ENCODE measurements around the gene NDUFS1. TPM values are rescaled to one million over a fixed set of nuclear protein-coding genes. Genes with fewer than 3 reads are reported as not detected.
"Not testable (repeated sequence)": the region's sequence is repeated elsewhere in the genome, so short reads cannot be mapped to it uniquely, and the experiment has no call there.

The NDUFS1 gene
- total RNA-seq, 1 experiment from 2014 or later = 83.6 TPM

DNA sequence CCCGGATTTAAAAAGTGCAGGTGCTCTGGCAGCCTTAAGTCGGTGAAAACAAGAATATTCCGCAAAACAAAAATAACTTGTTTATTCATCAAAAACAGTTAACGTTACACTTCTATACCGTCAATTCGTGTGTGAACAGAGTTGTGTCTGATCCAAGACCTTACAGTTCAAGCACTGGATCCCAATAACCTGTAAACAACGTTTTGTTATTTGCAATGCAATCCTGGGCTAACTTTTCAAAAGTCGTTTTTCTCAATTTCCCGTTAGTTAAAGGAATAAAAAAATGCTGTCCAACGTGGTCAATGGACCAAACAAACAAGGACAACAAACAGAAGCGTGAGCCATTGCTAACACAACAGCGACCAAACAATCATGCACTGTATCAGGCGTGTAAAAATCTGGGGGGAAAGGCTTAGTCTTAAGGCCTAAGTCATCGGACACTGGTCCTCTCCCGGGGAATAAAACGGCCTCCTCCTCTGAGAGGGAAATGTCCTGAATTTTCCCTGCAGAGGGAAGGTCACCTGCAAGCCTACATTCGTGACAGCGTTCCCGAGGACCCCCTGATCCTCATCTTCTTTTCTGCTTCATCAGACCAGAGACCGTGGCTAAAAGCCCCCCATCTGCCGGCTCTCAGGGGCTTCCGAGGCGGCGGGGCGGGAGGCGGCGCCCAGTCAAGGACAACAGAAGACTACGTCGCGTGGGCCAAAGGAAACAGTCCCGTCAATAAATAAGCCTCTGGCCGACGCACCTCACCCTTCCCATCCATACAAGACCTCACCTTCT, 490 bp downstream of the NDUFS1 start:
- peak overlapping the region; percentile 59 for H3K27ac ChIP-seq (ENCODE audit: low read length)
- peaks cover 41% of the 10 kb centered on the region for H3K36me3 ChIP-seq (ENCODE audit: insufficient read depth, low read length)
- H2AFZ ChIP-seq (ENCODE audit: low read length) = peak overlapping the region; percentile 47
- H3K9me3 ChIP-seq (ENCODE audit: low read length) = no peaks in the 10 kb centered on the region
- H4K20me1 ChIP-seq (ENCODE audit: insufficient read depth, low read depth, low read length) = peaks cover 6% of the 10 kb centered on the region; the same call in 1 of the 2 replicates
- peak overlapping the region; percentile 75 for H3K4me3 ChIP-seq (ENCODE audit: low read length)
- H3K9me2 ChIP-seq (replicated peaks; ENCODE audit: insufficient read depth, low read length) = no peaks in the 10 kb centered on the region
- peak overlapping the region; percentile 85 for H3K9ac ChIP-seq (ENCODE audit: low read length)
- H3K4me2 ChIP-seq (ENCODE audit: low read depth, low read length, poor library complexity, severe bottlenecking) = peak overlapping the region; percentile 74
- H3K27me3 ChIP-seq (ENCODE audit: low read length) = no peaks in the 10 kb centered on the region
- peaks cover 32% of the 10 kb centered on the region for H3K4me1 ChIP-seq (ENCODE audit: low read length)
- no peak for DNase-seq
- peaks cover 76% of the 10 kb centered on the region for H3K79me2 ChIP-seq (ENCODE audit: low read length)

DNA sequence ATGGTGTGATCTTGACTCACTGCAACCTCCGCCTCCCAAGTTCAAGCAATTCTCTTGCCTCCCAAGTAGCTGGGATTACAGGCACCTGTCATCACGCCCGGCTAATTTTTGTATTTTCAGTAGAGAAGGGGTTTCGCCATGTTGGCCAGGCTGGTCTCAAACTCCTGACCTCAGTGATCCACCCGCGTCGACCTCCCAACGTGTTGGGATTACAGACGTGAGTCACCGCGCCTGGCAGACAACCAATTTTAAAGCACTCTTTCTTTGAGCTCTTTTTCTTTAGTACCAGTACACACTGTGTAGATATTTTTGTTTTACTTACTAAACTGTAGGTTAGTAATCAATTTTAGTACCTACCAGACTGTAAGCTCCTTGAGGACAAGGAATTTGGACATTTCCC, 2.2 kb downstream of the NDUFS1 start:
- H2AFZ ChIP-seq (ENCODE audit: low read length); H3K9ac ChIP-seq (ENCODE audit: low read length); DNase-seq; H3K9me2 ChIP-seq (replicated peaks; ENCODE audit: insufficient read depth, low read length); H3K27ac ChIP-seq (ENCODE audit: low read length); H4K20me1 ChIP-seq (ENCODE audit: insufficient read depth, low read depth, low read length); H3K9me3 ChIP-seq (ENCODE audit: low read length); H3K27me3 ChIP-seq (ENCODE audit: low read length): not testable (repeated sequence)
- Histone ChIP-seq H3K4me1 (ENCODE audit: low read length) (peaks cover 30% of the 10 kb centered on the region), H3K79me2 (ENCODE audit: low read length) (peaks cover 91% of the 10 kb centered on the region), H3K4me3 (ENCODE audit: low read length) (0 out of 2 replicates have a peak overlapping the region, but pooled peaks have one; percentile 75), H3K4me2 (ENCODE audit: low read depth, low read length, poor library complexity, severe bottlenecking) (peak overlapping the region; percentile 74), H3K36me3 (ENCODE audit: insufficient read depth, low read length) (peaks cover 27% of the 10 kb centered on the region)

DNA sequence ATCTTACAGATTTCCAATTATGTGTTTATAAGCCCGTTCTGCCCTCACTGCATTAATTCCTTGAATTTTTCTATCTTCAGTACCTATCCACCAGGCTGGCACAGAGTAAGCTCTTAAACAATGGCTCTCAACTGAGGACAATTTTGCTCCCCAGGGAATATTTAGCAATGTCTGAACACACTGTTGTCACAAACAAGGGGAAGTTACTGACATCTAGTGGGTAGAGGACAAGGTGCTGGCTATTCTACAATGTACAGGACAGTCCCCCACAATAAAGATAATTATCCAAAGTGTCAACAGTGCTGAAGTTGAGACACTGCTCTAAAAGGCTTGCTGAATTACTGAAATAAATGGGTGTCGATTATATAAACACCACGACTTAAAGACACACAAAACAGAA, 5.0 kb downstream of the NDUFS1 start:
- Histone ChIP-seq H3K27ac (ENCODE audit: low read length) (no peak overlapping the region), H2AFZ (ENCODE audit: low read length) (no peak overlapping the region), H3K4me3 (ENCODE audit: low read length) (no peak overlapping the region), H3K9ac (ENCODE audit: low read length) (no peak overlapping the region), H3K4me2 (ENCODE audit: low read depth, low read length, poor library complexity, severe bottlenecking) (no peak overlapping the region), H4K20me1 (ENCODE audit: insufficient read depth, low read depth, low read length) (no peaks in the 10 kb centered on the region), H3K27me3 (ENCODE audit: low read length) (no peaks in the 10 kb centered on the region), H3K4me1 (ENCODE audit: low read length) (peaks cover 29% of the 10 kb centered on the region), H3K79me2 (ENCODE audit: low read length) (peaks cover 91% of the 10 kb centered on the region), H3K9me2 (replicated peaks; ENCODE audit: insufficient read depth, low read length) (no peaks in the 10 kb centered on the region), H3K9me3 (ENCODE audit: low read length) (no peaks in the 10 kb centered on the region), H3K36me3 (ENCODE audit: insufficient read depth, low read length) (peaks cover 29% of the 10 kb centered on the region; the same call in 1 of the 2 replicates)
- no peak for DNase-seq

DNA sequence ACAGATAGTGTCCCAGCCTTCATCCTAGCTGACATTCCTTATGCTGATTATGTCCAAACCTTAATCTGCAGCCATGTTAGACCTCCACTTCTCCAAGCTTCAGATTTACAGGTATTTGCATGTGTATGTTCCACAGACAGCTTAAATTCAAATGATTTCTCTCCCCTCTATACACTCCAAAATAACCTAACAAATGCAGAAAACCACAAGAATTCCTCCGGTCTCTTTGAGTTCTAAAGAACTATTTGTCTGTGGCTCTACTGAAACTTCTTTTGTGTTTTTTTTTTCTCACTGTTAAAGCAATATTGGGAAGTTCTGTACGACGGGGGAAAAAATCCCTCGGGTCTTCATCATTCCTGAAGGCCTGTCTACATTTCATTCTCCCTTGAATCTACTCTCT, 8.6 kb downstream of the NDUFS1 start:
- peak overlapping the region; percentile 24; the same call in 1 of the 2 replicates for H3K27ac ChIP-seq (ENCODE audit: low read length)
- no peaks in the 10 kb centered on the region for H3K9me2 ChIP-seq (replicated peaks; ENCODE audit: insufficient read depth, low read length)
- peaks cover 70% of the 10 kb centered on the region for H3K79me2 ChIP-seq (ENCODE audit: low read length)
- no peak for DNase-seq
- peaks cover 17% of the 10 kb centered on the region for H3K4me1 ChIP-seq (ENCODE audit: low read length)
- no peak overlapping the region for H3K9ac ChIP-seq (ENCODE audit: low read length)
- H3K36me3 ChIP-seq (ENCODE audit: insufficient read depth, low read length) = peaks cover 53% of the 10 kb centered on the region; the same call in 1 of the 2 replicates
- H4K20me1 ChIP-seq (ENCODE audit: insufficient read depth, low read depth, low read length) = no peaks in the 10 kb centered on the region
- no peaks in the 10 kb centered on the region for H3K9me3 ChIP-seq (ENCODE audit: low read length)
- H3K4me2 ChIP-seq (ENCODE audit: low read depth, low read length, poor library complexity, severe bottlenecking) = no peak overlapping the region
- no peak overlapping the region for H2AFZ ChIP-seq (ENCODE audit: low read length)
- H3K27me3 ChIP-seq (ENCODE audit: low read length) = no peaks in the 10 kb centered on the region
- no peak overlapping the region for H3K4me3 ChIP-seq (ENCODE audit: low read length)

DNA sequence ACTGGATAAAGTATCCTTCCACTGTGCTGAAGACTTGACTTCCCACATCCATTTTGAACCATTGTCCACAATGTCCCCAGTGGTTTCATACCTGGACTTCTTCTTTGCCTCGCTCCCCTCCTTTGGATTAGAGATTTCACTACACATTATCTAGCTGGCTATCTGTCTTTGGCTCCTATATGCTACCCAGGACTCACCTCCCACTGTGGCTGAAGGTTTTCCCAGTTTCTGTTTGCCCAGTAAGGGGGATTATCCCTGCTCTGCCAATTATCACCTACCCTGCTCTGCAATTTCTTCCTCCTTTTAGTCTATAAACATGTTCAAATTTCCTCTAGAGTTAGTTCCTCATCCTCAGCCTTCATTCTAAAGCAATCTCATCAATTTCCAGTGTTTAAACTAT, 9.1 kb downstream of the NDUFS1 start:
- Histone ChIP-seq H3K27ac (ENCODE audit: low read length) (peak overlapping the region; percentile 24; the same call in 1 of the 2 replicates), H3K36me3 (ENCODE audit: insufficient read depth, low read length) (peaks cover 57% of the 10 kb centered on the region; the same call in 1 of the 2 replicates), H2AFZ (ENCODE audit: low read length) (no peak overlapping the region), H3K9me2 (replicated peaks; ENCODE audit: insufficient read depth, low read length) (no peaks in the 10 kb centered on the region), H4K20me1 (ENCODE audit: insufficient read depth, low read depth, low read length) (no peaks in the 10 kb centered on the region), H3K9ac (ENCODE audit: low read length) (no peak overlapping the region), H3K9me3 (ENCODE audit: low read length) (no peaks in the 10 kb centered on the region), H3K4me1 (ENCODE audit: low read length) (peaks cover 17% of the 10 kb centered on the region), H3K4me3 (ENCODE audit: low read length) (no peak overlapping the region), H3K27me3 (ENCODE audit: low read length) (no peaks in the 10 kb centered on the region), H3K4me2 (ENCODE audit: low read depth, low read length, poor library complexity, severe bottlenecking) (no peak overlapping the region), H3K79me2 (ENCODE audit: low read length) (peaks cover 70% of the 10 kb centered on the region)
- DNase-seq = no peak

DNA sequence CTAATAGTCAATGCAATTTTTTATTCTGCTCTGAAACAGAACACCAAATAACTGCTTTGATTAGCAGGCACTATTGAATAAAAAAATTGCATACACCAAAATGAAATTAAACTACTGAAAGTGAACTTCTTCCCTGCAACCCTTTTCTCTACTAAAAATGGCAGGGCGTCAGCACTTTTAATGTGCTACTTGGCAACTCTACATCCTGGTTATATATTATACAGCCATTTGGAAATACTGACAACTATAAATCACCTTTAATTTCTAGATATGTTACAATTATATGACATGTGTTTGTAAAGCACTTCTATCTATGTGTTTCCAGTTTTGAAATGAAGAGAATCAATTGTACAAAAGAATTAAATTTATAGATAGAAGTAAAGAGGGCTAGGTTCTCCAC, 9.9 kb downstream of the NDUFS1 start:
- Histone ChIP-seq H3K36me3 (ENCODE audit: insufficient read depth, low read length) (peaks cover 60% of the 10 kb centered on the region; the same call in 1 of the 2 replicates), H3K4me2 (ENCODE audit: low read depth, low read length, poor library complexity, severe bottlenecking) (no peak overlapping the region), H3K27me3 (ENCODE audit: low read length) (no peaks in the 10 kb centered on the region), H4K20me1 (ENCODE audit: insufficient read depth, low read depth, low read length) (no peaks in the 10 kb centered on the region), H3K79me2 (ENCODE audit: low read length) (peaks cover 66% of the 10 kb centered on the region), H3K4me1 (ENCODE audit: low read length) (peaks cover 17% of the 10 kb centered on the region), H3K9me3 (ENCODE audit: low read length) (no peaks in the 10 kb centered on the region), H3K9ac (ENCODE audit: low read length) (no peak overlapping the region), H3K9me2 (replicated peaks; ENCODE audit: insufficient read depth, low read length) (no peaks in the 10 kb centered on the region), H2AFZ (ENCODE audit: low read length) (no peak overlapping the region), H3K4me3 (ENCODE audit: low read length) (no peak overlapping the region), H3K27ac (ENCODE audit: low read length) (no peak overlapping the region)
- no peak for DNase-seq

DNA sequence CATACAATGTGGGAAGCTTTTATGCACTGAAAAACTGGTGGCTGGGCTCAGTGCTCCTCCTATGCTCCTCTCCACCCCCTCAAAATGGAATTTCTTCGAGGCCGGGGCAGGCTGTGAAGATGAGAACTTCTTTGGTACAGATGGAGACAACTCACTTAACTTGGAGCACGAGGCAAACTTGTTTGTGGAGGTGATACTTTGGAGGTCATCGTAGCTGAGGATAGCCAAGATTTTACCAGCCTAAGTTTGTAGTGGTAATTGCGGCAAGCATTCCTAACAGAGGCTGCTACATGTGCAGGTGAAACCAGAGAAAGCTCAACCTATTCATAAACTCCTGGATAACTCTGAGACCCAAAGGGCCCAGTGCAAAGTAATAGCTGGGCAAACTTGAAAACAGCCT, 13.6 kb downstream of the NDUFS1 start:
- H3K4me3 ChIP-seq (ENCODE audit: low read length) = no peak overlapping the region
- no peak overlapping the region for H2AFZ ChIP-seq (ENCODE audit: low read length)
- no peaks in the 10 kb centered on the region for H4K20me1 ChIP-seq (ENCODE audit: insufficient read depth, low read depth, low read length)
- peaks cover 4% of the 10 kb centered on the region for H3K4me1 ChIP-seq (ENCODE audit: low read length)
- H3K4me2 ChIP-seq (ENCODE audit: low read depth, low read length, poor library complexity, severe bottlenecking) = no peak overlapping the region
- DNase-seq = no peak
- no peak overlapping the region for H3K9ac ChIP-seq (ENCODE audit: low read length)
- H3K79me2 ChIP-seq (ENCODE audit: low read length) = peaks cover 32% of the 10 kb centered on the region
- H3K9me3 ChIP-seq (ENCODE audit: low read length) = no peaks in the 10 kb centered on the region
- no peaks in the 10 kb centered on the region for H3K9me2 ChIP-seq (replicated peaks; ENCODE audit: insufficient read depth, low read length)
- no peak overlapping the region for H3K27ac ChIP-seq (ENCODE audit: low read length)
- peaks cover 68% of the 10 kb centered on the region; the same call in 1 of the 2 replicates for H3K36me3 ChIP-seq (ENCODE audit: insufficient read depth, low read length)
- H3K27me3 ChIP-seq (ENCODE audit: low read length) = no peaks in the 10 kb centered on the region

DNA sequence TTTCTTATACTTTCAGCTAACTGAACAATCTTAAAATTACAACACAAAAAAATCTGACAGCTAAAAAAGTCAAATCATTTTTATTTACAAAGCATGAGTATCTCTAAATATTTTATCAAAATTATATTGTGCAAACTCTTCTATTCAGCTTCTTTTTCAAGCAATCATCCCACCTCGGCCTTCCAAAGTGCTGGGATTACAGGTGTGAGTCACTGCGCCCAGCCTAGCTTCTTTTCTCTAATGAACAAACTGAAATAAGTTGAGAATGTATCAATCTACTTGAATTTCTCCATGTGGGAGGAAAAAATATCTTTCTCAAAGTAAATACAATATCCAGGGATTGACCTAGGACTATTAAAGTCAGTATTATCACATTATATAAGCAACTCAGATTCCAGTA, 14.9 kb downstream of the NDUFS1 start:
- H4K20me1 ChIP-seq (ENCODE audit: insufficient read depth, low read depth, low read length) = no peaks in the 10 kb centered on the region
- H3K9ac ChIP-seq (ENCODE audit: low read length) = no peak overlapping the region
- H3K4me1 ChIP-seq (ENCODE audit: low read length) = no peaks in the 10 kb centered on the region
- no peak overlapping the region for H3K27ac ChIP-seq (ENCODE audit: low read length)
- no peak overlapping the region for H2AFZ ChIP-seq (ENCODE audit: low read length)
- H3K9me3 ChIP-seq (ENCODE audit: low read length) = no peaks in the 10 kb centered on the region
- H3K9me2 ChIP-seq (replicated peaks; ENCODE audit: insufficient read depth, low read length) = no peaks in the 10 kb centered on the region
- H3K4me2 ChIP-seq (ENCODE audit: low read depth, low read length, poor library complexity, severe bottlenecking) = no peak overlapping the region
- H3K36me3 ChIP-seq (ENCODE audit: insufficient read depth, low read length) = peaks cover 56% of the 10 kb centered on the region; the same call in 1 of the 2 replicates
- no peak overlapping the region for H3K4me3 ChIP-seq (ENCODE audit: low read length)
- H3K27me3 ChIP-seq (ENCODE audit: low read length) = no peaks in the 10 kb centered on the region
- no peak for DNase-seq
- peaks cover 22% of the 10 kb centered on the region for H3K79me2 ChIP-seq (ENCODE audit: low read length)

Measured in Karpas-422 (cell line).